HS-5 (cell line): ENCODE measurements around the gene PMAIP1.
A peak's percentile ranks its signal among the peaks of the same experiment; 100 is the strongest.
"Not testable (repeated sequence)": the region's sequence is repeated elsewhere in the genome, so short reads cannot be mapped to it uniquely, and the experiment has no call there.

Experiments used
- DNase-seq: peaks from one replicate; pipeline ENCODE4 v3.0.0-alpha.2; 2012; ENCODE audit warnings: low read depth

Gene PMAIP1

DNA sequence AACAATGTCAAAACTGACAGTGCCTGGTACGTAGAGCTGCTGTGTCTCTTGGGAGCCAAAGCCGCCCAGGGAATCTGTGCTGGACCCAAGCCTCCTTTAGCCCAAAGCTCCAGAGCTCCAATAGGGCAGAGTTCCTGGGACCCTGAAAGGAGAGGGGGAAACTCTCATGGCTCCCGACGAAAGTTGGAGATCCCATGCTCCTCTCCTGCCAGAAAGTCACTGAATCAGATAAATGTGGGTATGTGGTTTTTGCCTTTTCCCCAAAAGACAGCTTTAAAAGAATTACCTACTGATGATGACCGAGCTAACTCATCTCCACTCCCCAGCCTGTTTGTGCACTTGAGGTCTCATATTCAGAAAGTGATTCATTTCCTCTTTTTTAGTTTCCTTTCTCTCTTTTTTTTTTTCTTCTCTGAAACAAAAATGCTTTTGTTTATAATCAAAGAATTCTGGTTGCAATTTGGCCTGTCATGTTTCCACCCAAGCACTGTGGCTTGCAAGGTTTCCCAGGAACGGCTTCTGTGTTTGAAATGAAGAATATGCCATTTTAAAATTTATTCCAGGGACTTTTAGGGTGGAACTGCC is 14.1 kb upstream of the PMAIP1 start:
- peak; percentile 68 for DNase-seq

DNA sequence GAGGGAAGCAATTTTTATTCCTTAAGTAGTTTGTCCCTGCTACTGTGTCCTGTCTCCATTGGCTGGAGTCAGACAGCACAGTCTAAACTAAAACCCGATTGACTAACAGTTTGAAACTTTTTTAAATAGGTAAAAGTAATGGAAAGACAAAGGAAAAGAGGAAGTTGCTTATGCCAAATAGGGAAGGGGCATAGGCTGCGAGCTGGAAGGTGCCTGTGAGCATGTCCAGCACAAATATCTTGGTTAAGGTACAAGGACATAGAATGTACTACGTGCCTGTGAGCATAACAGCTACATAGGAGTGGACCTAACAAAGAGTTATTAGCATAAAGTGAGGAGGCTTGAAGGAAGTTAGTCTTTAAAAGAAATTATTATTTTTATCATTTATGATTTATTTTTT is 13.4 kb upstream of the PMAIP1 start:
- DNase-seq = not testable (repeated sequence)

DNA sequence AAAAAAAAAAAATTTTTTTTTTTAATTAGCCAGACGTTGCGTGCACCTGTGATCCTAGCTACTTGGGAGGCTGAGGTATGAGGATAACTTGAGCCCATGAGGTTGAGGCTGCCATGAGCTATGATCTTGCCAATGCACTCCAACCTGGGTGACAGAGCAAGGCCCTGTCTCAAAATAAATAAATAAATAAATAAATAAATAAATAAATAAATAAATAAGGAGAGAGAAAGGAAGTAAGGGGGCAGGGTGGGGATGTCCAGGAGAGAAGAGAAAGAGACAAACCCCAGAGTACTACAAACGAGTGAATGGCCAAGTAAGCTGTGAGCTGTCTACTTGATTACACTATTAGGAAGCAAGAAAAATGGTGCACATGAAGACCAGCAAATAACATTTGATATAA is 7.7 kb upstream of the PMAIP1 start:
- no peak for DNase-seq

DNA sequence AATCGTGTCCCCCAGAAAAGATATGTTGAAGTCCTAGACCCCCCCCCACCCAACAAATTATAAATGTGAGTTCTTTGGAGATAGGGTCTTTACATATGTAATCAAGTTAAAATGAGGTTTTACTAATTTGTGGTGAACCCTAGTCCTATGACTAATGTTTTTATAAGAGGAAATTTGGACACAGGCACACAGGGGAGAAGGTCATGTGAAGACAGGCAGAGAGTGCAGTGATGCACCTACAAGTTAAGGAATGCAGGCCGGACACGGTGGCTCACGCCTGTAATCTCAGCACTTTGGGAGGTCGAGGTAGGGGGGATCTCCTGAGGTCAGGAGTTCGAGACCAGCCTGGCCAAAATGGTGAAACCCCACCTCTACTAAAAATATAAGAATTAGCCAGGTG is 5.8 kb upstream of the PMAIP1 start:
- DNase-seq = no peak

DNA sequence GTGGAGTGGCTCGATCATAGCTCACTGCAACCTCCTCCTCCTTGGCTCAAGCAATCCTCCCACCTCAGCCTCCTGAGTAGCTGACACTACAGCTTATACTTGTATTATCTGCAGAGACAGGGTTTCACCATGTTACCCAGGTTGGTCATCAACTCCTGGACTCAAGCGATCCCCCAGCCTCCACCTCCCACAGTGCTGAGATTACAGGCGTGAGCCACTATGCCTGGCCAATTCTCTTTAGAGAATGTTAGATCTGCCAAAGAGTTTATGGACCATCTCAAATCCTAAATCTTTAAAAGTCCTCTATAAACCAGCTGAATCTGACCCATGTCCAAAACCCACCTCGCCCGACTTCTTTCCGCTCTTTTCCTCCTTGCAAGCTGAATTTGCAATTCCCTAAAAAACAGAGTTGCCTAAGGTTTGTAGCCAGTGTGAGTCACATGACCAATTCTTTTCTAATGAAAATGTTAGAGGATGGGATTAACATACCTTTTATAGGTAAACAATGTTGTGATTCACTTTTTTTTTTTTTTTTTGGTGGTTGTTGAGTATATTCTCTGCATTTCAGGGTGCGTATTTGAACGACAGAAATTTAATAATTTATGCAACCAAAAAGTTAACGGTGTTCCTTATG is 2.4 kb upstream of the PMAIP1 start:
- DNase-seq = no peak

DNA sequence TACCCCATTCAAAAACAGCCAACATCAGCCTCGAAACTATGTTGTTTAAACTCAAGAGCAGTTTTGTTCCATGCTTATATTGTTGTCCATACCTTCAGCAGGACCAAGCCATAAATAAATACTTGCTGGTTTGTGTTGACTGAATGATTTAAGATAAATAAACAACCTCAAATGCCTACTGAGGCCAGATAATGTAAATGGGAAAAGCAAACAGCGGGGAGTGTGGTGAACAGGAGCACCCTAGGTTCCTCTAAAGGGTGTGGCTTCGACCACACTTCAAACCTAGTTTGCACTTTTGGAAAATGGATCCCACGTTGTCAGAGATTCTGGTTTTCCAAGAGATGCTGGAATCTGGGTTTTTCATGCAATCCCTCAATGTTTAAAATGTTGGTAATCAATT is 1.7 kb upstream of the PMAIP1 start:
- DNase-seq = no peak

DNA sequence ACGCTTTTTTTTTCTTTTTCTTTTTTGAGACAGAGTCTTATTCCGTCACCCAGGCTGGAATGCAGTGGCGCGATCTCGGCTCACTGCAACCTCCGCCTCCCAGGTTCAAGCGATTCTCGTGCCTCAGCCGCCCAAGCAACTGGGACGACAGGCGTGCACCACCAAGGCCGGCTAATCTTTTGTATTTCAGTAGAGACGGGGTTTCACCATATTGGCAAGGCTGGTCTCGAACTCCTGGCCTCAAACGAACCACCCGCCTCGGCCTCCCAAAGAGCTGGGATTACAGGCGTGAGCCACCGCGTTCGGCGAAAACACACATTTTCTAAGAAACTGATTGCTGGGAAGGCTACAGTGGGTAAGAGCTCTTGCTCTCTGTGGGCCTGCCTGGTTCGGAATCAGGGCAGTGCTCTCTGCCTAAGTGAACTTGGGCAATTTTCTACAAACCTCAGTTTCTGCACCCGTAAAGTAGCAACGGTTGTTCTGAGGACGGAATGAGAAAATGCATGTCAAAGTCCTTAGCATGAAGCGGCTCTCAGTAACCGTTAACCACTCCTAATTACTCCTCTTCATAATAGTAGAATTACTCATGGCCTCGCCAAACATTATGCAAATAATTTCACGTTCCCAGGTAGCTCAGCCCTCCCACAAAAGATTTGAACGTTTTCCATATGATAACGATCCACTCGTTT is 1.0 kb upstream of the PMAIP1 start:
- DNase-seq = no peak

DNA sequence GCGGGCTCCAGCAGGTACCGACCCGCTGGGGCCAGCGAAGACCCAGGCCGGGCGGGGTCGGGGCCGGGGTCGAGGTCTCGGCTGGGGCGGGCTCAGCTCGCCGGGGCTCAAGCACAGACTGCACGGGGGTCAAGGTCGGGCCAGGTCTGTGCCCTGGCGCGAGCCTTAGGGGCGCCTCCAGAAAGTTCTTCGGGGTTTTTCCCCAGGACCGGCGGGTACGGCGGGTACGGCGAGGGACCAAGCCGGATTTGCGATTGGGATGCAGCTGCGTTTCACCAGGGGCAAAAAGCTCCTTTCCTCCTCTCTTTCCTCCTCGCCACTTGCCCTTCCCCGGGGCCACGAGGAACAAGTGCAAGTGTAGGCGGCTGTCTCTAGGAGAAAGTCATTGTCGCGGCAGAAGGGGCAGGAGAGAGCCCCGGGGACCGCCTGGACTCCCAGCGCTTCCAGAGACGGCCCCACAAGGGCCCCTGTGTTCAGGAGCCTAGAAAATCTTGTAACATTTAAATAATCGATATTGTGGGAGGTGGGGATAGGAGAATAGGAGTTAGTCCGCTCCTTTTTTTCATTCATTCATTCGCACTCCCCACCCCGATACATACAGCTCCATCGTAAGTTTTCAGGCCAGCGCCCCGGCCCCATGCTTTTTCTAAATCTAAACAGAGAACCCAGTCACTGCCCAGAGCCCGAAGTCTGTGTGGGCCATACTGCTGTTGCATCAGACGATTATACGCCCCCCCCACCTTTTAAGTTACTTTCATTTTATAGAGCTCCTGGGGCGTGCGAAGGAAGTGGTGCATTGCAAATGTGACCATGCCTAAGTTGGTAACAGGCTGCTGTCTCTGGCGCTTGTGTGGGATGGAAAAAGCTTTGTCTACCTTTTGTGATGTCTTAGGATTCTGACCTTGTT is 679 bp downstream of the PMAIP1 start:
- DNase-seq = no peak

DNA sequence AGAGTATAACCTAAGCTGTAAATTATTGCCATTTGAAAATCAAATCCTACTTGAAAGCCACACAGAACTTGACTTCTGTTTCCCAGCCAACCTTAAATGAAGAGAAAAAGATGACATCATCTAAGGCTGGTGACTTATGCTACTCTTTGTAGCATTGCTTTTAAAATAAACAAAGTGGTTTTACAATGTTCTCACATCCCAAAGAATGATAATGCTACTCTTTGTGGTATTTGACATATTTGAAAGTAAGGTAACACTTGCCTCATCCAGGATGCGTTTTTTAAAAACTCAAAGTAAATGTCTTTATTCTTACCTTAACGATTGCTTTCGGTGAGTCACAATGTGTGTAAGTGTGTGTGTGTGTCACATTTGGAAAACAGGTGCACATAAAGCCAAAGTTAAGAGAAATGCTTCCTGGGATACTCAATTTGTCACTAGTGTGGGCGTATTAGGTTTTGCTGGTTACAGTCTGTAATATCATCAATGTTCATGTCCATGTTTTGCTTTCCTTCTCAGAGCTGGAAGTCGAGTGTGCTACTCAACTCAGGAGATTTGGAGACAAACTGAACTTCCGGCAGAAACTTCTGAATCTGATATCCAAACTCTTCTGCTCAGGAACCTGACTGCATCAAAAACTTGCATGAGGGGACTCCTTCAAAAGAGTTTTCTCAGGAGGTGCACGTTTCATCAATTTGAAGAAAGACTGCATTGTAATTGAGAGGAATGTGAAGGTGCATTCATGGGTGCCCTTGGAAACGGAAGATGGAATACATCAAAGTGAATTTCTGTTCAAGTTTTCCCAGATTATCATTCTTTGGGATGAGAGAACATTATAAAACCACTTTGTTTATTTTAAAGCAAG is 2.6 kb downstream of the PMAIP1 start:
- no peak for DNase-seq

DNA sequence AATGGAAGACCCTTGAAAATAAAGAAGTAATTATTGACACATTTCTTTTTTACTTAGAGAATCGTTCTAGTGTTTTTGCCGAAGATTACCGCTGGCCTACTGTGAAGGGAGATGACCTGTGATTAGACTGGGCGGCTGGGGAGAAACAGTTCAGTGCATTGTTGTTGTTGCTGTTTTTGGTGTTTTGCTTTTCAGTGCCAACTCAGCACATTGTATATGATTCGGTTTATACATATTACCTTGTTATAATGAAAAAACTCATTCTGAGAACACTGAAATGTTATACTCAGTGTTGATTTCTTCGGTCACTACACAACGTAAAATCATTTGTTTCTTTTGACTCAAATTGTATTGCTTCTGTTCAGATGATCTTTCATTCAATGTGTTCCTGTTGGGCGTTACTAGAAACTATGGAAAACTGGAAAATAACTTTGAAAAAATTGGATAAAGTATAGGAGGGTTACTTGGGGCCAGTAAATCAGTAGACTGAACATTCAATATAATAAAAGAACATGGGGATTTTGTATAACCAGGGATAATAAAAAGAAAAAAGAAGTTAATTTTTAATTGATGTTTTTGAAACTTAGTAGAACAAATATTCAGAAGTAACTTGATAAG is 3.3 kb downstream of the PMAIP1 start:
- DNase-seq = no peak

DNA sequence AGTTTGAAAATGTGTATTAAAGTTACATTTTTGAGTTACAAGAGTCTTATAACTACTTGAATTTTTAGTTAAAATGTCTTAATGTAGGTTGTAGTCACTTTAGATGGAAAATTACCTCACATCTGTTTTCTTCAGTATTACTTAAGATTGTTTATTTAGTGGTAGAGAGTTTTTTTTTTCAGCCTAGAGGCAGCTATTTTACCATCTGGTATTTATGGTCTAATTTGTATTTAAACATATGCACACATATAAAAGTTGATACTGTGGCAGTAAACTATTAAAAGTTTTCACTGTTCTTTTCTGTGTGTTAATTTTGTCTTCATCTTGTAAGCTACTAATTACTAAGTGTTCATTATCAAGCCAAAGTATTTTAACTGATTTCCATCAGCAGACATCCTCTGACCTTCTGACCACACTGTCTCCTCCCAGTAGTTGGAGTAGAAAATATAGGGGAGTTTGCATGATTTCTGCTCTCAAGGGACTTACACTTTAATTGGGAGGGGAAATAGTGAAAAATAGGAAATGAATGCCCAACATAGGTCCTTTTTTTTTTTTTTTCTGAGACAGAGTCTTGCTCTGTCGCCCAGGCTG is 4.3 kb downstream of the PMAIP1 start:
- DNase-seq = no peak

DNA sequence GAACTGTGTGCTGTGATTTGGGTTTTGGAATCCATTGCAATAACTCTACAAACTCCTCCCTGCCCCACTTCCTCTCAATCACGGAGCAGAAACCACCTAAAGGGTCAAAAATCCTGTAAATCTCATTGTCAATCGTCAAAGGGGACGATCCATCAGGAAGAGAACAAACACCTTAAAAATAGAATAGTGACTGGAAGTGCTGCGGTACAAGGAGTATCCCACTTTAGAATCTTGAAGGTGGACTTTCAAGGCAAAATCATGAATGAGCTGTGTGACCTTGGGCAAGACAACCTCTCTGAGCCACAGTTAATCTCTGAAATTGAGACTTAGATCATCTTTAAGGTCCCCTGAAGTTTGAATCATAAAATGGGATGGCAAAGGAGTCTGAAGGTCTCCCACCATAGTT is 5.9 kb downstream of the PMAIP1 start:
- no peak for DNase-seq

DNA sequence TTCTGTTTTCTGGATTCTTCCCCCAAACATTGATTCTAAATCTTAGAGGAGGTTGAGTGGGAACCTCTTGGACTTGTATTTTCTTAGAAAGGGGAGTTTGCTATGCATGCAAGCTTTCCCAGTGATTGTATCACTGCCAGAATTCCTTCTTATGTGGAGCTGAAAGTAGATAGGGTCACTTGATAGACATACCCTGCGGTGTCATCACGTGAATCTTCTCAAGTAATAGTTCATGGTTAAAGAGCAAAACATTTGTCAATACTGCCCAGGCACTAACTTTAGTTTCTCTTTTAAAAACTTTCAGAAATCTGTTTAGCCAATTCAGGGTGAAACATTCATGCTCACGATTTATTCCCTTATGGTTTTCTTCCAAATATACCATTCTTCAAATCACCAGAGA is 6.4 kb downstream of the PMAIP1 start:
- no peak for DNase-seq

DNA sequence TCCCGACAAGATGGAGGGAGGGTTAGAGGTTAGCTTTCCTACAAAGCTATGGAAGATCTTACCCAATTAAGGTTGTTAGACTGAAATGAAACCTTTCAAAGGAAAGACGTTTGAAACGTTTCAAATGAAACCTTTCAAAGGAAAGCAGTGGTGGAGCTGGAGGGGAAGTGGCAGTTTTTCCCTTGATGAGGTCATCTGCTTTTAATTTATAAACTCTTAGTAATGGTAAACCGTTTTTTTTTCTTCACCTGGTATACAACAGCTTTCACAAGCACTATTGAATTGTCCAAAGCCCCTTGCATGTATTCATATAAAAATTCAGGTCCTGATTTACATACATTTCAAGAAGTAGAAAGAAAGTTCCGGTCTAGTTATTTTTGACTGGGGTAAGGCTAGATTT is 7.4 kb downstream of the PMAIP1 start:
- no peak for DNase-seq

DNA sequence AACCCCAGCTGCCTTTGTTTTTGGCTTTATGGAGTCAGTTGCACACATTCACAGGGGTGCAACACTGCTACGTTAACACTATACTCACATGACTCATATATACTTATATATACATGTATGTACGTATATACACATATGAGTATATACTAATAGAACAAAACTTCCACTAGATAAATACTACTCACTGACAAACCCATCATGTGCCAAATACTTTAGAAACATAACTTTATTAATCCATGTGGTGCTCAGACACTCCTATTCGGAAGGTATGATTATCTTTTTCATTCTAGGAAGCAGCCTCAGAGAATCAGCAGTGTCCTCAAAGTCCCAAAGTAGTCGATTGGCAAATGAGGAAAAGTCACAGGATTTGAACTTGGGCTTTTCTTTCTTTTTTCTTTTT is 7.9 kb downstream of the PMAIP1 start:
- DNase-seq = no peak

DNA sequence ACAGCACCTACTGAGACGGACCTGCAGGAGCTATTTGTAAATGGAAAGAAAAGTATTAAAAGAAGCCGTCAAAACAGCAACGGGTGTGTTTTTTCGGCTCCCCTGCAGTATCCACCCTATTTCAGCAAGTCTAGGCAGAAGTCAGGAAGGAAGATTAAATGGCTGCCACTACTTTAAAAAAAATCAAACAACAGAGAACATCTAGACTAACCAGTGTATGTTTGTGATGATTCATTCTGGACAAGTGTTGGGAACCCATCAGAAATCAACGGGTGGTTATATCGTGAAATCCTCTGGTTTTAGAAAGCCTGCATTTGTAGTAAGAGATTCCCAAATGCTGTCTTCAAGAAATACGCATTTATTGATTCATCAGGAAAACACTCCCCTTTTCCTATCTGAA is 9.0 kb downstream of the PMAIP1 start:
- DNase-seq = no peak

DNA sequence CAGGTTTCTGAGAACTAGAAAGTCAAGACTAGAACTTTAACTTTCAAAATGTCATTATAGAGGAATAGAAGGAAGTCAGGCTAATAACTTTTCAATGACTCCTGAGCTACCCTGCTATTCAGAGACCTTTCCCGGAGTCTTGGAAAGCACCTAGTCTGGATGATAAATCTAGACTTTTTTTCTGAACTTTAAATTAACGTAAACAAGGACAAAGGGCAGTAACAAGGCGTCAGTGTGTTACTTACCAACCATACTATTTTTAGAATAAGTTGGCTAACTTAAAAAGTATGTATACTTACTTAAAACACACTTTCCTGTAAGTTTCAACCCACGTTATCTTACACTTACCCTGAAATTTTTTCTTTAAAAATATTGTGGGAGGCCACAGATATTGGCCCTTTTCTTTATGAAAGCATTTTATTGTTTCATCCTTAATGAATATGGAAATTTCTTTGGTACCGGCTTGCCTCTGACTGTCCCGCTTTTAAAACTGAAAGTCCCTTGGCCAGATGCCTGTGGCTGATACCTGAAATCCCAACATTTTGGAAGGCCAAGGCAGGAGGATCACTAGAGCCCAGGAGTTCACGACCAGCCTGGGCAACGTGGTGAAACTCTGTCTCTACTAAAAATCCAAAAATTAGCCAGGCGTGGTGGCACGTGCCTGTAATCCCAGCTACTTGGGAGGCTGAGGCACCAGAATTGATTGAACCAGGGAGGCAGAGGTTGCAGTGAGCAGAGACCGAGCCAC is 9.7 kb downstream of the PMAIP1 start:
- DNase-seq = no peak

DNA sequence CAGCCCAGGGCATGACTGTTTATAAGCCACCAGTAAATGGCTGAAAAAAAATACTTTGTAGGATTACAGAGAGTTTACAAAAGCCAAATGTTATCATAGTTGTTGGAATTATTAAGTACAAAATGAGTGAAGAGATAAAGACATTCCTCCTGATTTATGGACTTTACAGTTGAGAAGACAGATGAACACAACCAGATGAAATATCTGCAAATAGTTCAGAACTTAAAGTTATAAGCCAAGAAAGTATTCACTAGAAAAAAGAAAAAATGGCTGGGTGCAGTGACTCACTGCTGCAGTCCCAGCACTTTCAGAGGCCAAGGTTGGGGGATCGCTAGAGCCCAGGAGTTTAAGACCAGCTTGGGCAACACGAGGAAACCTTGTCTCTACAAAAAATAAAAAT is 11.2 kb downstream of the PMAIP1 start:
- no peak for DNase-seq

DNA sequence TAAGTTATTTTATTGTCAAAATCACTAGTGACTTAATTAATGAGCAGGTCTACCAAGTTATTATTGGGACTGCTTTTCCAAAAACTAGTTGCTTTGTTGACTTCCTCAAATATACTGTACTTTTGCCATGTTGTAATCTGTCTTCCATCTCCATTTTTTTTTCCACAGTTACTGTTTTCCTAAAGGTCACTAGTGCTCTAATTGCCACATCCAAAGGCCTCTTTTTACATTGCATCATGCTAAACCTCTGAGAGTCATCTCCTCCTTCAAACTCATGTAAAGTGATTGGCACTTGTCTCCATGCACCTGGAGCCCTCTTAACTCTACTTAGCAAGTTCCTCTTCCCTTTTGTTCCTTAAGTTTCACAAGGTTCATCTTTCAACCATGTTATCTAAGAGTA is 11.8 kb downstream of the PMAIP1 start:
- no peak for DNase-seq

DNA sequence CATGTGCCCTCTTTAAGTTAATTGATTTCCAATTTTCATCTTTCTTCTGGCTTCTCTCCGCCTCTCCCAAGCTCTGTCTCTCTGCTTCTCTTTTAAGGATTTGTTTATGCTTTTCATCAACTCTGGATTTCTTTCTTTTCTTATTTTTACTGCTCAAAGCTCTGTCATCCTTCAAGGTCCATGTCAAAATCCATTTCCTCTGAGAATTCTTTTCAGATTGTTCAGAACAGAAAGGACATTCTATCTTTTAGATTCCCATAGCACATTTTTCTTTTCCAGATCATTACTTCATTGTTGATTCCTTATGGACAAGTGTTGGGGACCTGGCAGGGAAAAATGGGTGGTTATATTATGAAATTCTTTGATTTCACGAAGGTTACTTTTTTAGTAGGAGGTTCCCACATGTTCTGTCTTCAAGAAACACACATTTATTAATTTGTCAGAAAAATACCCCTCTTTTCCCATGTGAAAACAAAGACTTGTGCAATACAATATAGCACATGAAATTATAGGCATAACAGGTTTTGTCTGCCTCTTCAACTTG is 12.3 kb downstream of the PMAIP1 start:
- DNase-seq = no peak
